DOHH2 (cell line): ENCODE measurements around the gene TCP1.

Experiments
- EZH2phosphoT487 ChIP-seq: fragments of 200-600 bp; sonication (generic); IDR thresholded peaks from 2 replicates; pipeline ENCODE4 v1.6.1; 2017; ENCODE audit warnings: borderline replicate concordance, mild to moderate bottlenecking, antibody characterized with exemption, low read length, moderate library complexity, mixed read lengths
- TF ChIP-seq, protein P1 (sequence below): fragments of 200-600 bp; sonication (generic); IDR thresholded peaks from one replicate; pipeline ENCODE4 v1.5.1; 2014; ENCODE audit warnings: antibody characterized with exemption, mild to moderate bottlenecking, low read depth, low read length; ENCODE audit not compliant: poor library complexity, severe bottlenecking

DNA sequence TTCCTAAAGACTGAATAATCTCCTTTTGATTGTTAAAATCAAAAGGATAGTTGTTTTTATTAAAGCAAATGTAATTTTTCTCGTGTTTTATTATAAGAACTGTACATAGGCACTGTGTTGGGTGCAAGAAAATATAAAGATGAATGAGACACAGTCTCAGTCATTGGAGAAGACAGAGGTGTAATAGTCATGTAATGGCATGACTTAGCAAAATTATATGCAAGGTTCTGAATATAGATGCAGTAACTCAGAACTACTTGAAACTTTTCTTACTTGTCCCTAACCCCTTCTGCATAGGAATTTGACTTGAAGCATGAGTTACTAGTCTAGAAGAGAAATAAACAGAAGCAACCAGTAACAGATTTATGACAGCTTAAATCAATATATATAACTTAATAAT, 47.2 kb downstream of the TCP1 start:
- TF ChIP-seq, protein P1, sequence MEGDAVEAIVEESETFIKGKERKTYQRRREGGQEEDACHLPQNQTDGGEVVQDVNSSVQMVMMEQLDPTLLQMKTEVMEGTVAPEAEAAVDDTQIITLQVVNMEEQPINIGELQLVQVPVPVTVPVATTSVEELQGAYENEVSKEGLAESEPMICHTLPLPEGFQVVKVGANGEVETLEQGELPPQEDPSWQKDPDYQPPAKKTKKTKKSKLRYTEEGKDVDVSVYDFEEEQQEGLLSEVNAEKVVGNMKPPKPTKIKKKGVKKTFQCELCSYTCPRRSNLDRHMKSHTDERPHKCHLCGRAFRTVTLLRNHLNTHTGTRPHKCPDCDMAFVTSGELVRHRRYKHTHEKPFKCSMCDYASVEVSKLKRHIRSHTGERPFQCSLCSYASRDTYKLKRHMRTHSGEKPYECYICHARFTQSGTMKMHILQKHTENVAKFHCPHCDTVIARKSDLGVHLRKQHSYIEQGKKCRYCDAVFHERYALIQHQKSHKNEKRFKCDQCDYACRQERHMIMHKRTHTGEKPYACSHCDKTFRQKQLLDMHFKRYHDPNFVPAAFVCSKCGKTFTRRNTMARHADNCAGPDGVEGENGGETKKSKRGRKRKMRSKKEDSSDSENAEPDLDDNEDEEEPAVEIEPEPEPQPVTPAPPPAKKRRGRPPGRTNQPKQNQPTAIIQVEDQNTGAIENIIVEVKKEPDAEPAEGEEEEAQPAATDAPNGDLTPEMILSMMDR, result no peak
- TF ChIP-seq EZH2phosphoT487, result no peak
